Measurements from ENCODE around the gene KCNH1.

KCNH1 gene

DNA sequence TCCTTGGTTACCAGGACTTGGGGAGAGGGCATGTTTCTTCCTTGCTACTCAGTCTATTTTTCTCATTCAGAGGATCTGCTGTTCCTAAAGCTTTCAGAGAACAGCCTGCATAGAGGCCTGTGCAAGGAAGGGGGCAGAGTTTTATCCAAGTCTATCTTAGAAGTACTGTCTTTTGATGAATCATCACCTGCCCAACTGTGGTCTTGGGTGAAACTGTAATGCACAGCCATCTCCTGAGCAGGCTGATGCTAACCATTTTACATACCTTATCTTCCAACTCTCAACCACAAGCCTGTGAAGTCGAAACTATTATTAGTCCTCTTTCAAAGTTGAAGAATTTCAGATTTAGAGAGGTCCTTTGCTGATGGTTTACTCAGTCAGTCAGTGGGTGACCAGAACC lies 437.2 kb downstream of the KCNH1 start:
- no peaks in the 10 kb centered on the region for H3K36me3 ChIP-seq (ENCODE audit: control insufficient read depth, insufficient read depth, low read length)
- no peak overlapping the region for H3K9ac ChIP-seq (ENCODE audit: low read depth, low read length)
- H3K4me1 ChIP-seq (ENCODE audit: control insufficient read depth, insufficient read depth, low read length), result no peaks in the 10 kb centered on the region
- no peak overlapping the region for H3K4me3 ChIP-seq (ENCODE audit: low read depth, low read length)
- no peaks in the 10 kb centered on the region for H3K9me3 ChIP-seq (ENCODE audit: control insufficient read depth, insufficient read depth, low read length)
- no peaks in the 10 kb centered on the region for H3K27me3 ChIP-seq (ENCODE audit: control insufficient read depth, insufficient read depth, low read length)

- Histone ChIP-seq H3K4me3 (ENCODE audit: low read depth, low read length) (no peak overlapping the region), H3K9ac (ENCODE audit: low read depth, low read length) (no peak overlapping the region), H3K27me3 (ENCODE audit: control insufficient read depth, insufficient read depth, low read length) (no peaks in the 10 kb centered on the region), H3K9me3 (ENCODE audit: control insufficient read depth, insufficient read depth, low read length) (no peaks in the 10 kb centered on the region), H3K4me1 (ENCODE audit: control insufficient read depth, insufficient read depth, low read length) (no peaks in the 10 kb centered on the region), H3K36me3 (ENCODE audit: control insufficient read depth, insufficient read depth, low read length) (no peaks in the 10 kb centered on the region)
Observed at GRCh38 chr1:210695026-210695425, 438.9 kb downstream of the KCNH1 start.

DNA sequence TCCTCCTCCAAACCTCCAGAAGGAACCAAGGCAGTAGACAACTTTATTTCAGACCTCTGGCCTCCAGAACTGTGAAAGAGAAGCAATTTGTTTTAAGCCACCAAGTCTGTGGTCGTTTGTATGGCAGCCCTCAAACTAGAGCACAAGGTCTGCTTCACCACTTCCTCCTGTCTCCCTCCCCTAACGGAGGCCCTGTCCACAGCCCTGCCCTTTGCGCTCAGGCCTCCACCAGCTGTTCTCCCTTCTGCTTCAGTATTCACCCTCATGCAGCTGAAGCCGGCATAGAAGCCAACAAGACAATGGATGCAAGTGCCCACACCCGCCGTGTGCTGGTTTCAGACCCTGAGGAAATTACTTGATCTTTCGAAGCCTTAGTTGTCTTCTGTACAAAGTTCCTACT lies 441.2 kb downstream of the KCNH1 start:
- no peaks in the 10 kb centered on the region for H3K4me1 ChIP-seq (ENCODE audit: control insufficient read depth, insufficient read depth, low read length)
- H3K36me3 ChIP-seq (ENCODE audit: control insufficient read depth, insufficient read depth, low read length), result no peaks in the 10 kb centered on the region
- H3K9ac ChIP-seq (ENCODE audit: low read depth, low read length), result no peak overlapping the region
- H3K4me3 ChIP-seq (ENCODE audit: low read depth, low read length), result no peak overlapping the region
- no peaks in the 10 kb centered on the region for H3K9me3 ChIP-seq (ENCODE audit: control insufficient read depth, insufficient read depth, low read length)
- H3K27me3 ChIP-seq (ENCODE audit: control insufficient read depth, insufficient read depth, low read length), result no peaks in the 10 kb centered on the region

GRCh38 chr1:210691039-210691610 lies 442.8 kb downstream of the KCNH1 start:
- no peak overlapping the region for H3K9ac ChIP-seq (ENCODE audit: low read depth, low read length)
- no peaks in the 10 kb centered on the region for H3K27me3 ChIP-seq (ENCODE audit: control insufficient read depth, insufficient read depth, low read length)
- H3K9me3 ChIP-seq (ENCODE audit: control insufficient read depth, insufficient read depth, low read length), result no peaks in the 10 kb centered on the region
- H3K36me3 ChIP-seq (ENCODE audit: control insufficient read depth, insufficient read depth, low read length), result no peaks in the 10 kb centered on the region
- no peak overlapping the region for H3K4me3 ChIP-seq (ENCODE audit: low read depth, low read length)
- H3K4me1 ChIP-seq (ENCODE audit: control insufficient read depth, insufficient read depth, low read length), result no peaks in the 10 kb centered on the region

DNA sequence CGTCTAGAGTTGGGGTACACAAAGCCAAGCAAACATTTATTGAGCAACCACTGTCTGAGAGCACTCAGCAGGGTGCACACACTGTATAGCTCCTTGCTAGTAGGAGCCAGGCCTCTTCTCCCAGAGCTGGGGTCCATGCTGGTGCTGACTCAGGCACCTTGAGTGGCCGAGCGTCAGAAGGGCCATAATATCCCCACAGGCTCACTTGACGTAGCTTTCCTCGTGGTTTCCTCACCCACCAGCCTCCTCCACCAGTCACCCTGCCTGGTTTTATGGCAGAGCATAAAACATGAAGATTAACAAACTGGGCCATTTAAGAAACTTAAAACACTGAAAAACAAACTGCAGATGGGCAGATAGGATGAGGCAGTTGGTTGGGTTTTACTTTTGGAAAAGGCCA lies 443.7 kb downstream of the KCNH1 start:
- Histone ChIP-seq H3K9me3 (ENCODE audit: control insufficient read depth, insufficient read depth, low read length) (no peaks in the 10 kb centered on the region), H3K4me1 (ENCODE audit: control insufficient read depth, insufficient read depth, low read length) (no peaks in the 10 kb centered on the region), H3K27me3 (ENCODE audit: control insufficient read depth, insufficient read depth, low read length) (no peaks in the 10 kb centered on the region), H3K4me3 (ENCODE audit: low read depth, low read length) (no peak overlapping the region), H3K36me3 (ENCODE audit: control insufficient read depth, insufficient read depth, low read length) (no peaks in the 10 kb centered on the region), H3K9ac (ENCODE audit: low read depth, low read length) (no peak overlapping the region)

GRCh38 chr1:210689826-210690225 lies 444.1 kb downstream of the KCNH1 start:
- Histone ChIP-seq H3K4me3 (ENCODE audit: low read depth, low read length) (no peak overlapping the region), H3K36me3 (ENCODE audit: control insufficient read depth, insufficient read depth, low read length) (no peaks in the 10 kb centered on the region), H3K4me1 (ENCODE audit: control insufficient read depth, insufficient read depth, low read length) (no peaks in the 10 kb centered on the region), H3K9me3 (ENCODE audit: control insufficient read depth, insufficient read depth, low read length) (no peaks in the 10 kb centered on the region), H3K27me3 (ENCODE audit: control insufficient read depth, insufficient read depth, low read length) (no peaks in the 10 kb centered on the region), H3K9ac (ENCODE audit: low read depth, low read length) (no peak overlapping the region)

- Histone ChIP-seq H3K9me3 (ENCODE audit: control insufficient read depth, insufficient read depth, low read length) (no peaks in the 10 kb centered on the region), H3K36me3 (ENCODE audit: control insufficient read depth, insufficient read depth, low read length) (no peaks in the 10 kb centered on the region), H3K9ac (ENCODE audit: low read depth, low read length) (no peak overlapping the region), H3K4me1 (ENCODE audit: control insufficient read depth, insufficient read depth, low read length) (no peaks in the 10 kb centered on the region), H3K27me3 (ENCODE audit: control insufficient read depth, insufficient read depth, low read length) (no peaks in the 10 kb centered on the region), H3K4me3 (ENCODE audit: low read depth, low read length) (no peak overlapping the region)
Observed at GRCh38 chr1:210688512-210689234, 445.3 kb downstream of the KCNH1 start.

- H3K27me3 ChIP-seq (ENCODE audit: control insufficient read depth, insufficient read depth, low read length), result no peaks in the 10 kb centered on the region
- no peaks in the 10 kb centered on the region for H3K36me3 ChIP-seq (ENCODE audit: control insufficient read depth, insufficient read depth, low read length)
- H3K4me1 ChIP-seq (ENCODE audit: control insufficient read depth, insufficient read depth, low read length), result no peaks in the 10 kb centered on the region
- H3K4me3 ChIP-seq (ENCODE audit: low read depth, low read length), result no peak overlapping the region
- no peak overlapping the region for H3K9ac ChIP-seq (ENCODE audit: low read depth, low read length)
- H3K9me3 ChIP-seq (ENCODE audit: control insufficient read depth, insufficient read depth, low read length), result no peaks in the 10 kb centered on the region
Observed at GRCh38 chr1:210687582-210688279, 446.2 kb downstream of the KCNH1 start.

- Histone ChIP-seq H3K4me3 (ENCODE audit: low read depth, low read length) (no peak overlapping the region), H3K27me3 (ENCODE audit: control insufficient read depth, insufficient read depth, low read length) (no peaks in the 10 kb centered on the region), H3K36me3 (ENCODE audit: control insufficient read depth, insufficient read depth, low read length) (no peaks in the 10 kb centered on the region), H3K4me1 (ENCODE audit: control insufficient read depth, insufficient read depth, low read length) (no peaks in the 10 kb centered on the region), H3K9me3 (ENCODE audit: control insufficient read depth, insufficient read depth, low read length) (no peaks in the 10 kb centered on the region), H3K9ac (ENCODE audit: low read depth, low read length) (no peak overlapping the region)
Observed at GRCh38 chr1:210686841-210687240, 447.1 kb downstream of the KCNH1 start.

DNA sequence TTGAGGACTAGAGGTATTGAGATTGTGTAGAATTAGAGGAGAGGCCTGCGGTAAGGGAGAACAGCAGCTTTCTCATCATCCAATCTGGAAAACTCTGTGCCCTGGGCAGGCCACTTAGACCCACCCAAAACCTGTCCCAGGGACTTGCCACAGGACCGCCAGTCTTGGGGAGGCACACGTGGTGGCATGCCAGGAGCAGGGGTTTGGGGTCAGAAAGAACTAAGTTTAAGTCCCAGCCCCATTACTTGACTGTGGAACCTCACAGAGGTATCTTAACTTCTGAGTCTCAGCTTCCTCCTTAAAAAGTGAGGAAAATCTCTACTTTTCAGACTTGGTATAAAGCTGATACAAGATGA lies 448.7 kb downstream of the KCNH1 start:
- Histone ChIP-seq H3K27me3 (ENCODE audit: control insufficient read depth, insufficient read depth, low read length) (no peaks in the 10 kb centered on the region), H3K9me3 (ENCODE audit: control insufficient read depth, insufficient read depth, low read length) (no peaks in the 10 kb centered on the region), H3K4me1 (ENCODE audit: control insufficient read depth, insufficient read depth, low read length) (no peaks in the 10 kb centered on the region), H3K9ac (ENCODE audit: low read depth, low read length) (no peak overlapping the region), H3K36me3 (ENCODE audit: control insufficient read depth, insufficient read depth, low read length) (no peaks in the 10 kb centered on the region), H3K4me3 (ENCODE audit: low read depth, low read length) (no peak overlapping the region)

DNA sequence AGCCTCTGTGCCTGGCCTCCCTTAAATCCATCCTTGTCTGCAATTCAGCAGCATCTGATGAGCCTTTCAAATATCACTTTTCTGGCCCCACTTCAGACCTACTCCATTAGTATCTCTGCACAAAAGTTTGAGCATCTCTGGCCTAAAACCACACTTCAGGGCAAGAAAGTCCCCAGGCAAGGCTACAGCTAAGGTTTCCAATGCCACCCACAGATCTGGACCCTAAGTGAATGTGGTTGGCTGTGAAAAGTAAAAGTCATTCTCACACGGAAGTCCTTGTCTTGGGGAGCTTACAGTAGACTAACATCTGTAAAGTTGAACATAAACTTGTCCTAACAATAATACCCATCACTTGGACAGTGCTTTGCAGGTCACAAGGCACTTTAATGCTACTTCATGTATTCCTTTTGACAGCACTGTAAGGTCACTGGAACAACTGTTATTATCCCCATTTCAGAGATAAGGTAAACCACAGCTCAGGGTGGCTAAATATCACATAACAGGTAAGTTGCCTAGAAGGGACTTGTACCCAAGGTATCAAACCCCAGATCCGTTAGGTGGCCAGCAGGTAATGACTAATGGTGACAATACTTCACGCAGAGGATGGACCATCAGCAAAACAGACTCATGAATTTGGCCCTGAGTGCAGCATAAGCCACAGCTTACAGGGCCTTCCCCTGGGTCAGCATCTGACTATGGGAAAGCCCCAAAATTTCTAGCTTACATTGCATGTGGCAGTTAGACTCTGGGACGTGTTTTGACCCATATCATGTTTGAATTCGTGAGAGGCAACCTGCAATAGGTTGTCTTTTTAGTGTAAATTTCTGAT lies 449.3 kb downstream of the KCNH1 start:
- H3K4me3 ChIP-seq (ENCODE audit: low read depth, low read length), result no peak overlapping the region
- H3K9me3 ChIP-seq (ENCODE audit: control insufficient read depth, insufficient read depth, low read length), result no peaks in the 10 kb centered on the region
- H3K9ac ChIP-seq (ENCODE audit: low read depth, low read length), result no peak overlapping the region
- H3K27me3 ChIP-seq (ENCODE audit: control insufficient read depth, insufficient read depth, low read length), result no peaks in the 10 kb centered on the region
- no peaks in the 10 kb centered on the region for H3K4me1 ChIP-seq (ENCODE audit: control insufficient read depth, insufficient read depth, low read length)
- H3K36me3 ChIP-seq (ENCODE audit: control insufficient read depth, insufficient read depth, low read length), result no peaks in the 10 kb centered on the region

Measured in iPS-15b (cell line).